GM18861 (cell line): Measurements from ENCODE around the gene CMYA5.

Source experiments
- ATAC-seq: cut with Tn5 transposase; IDR thresholded peaks from one replicate; pipeline ENCODE4 v1.9.1; 2021; ENCODE audit not compliant: unreplicated experiment

CMYA5 gene

GRCh38 chr5:79834098-79834753 is 144.6 kb downstream of the CMYA5 start:
- ATAC-seq, result no peak

GRCh38 chr5:79834754-79835714 is 145.4 kb downstream of the CMYA5 start:
- no peak for ATAC-seq

GRCh38 chr5:79837761-79838551 is 148.3 kb downstream of the CMYA5 start:
- ATAC-seq, result no peak

- no peak for ATAC-seq
These were observed 150.7 kb downstream of the CMYA5 start for GRCh38 chr5:79840084-79840990.

- ATAC-seq, result no peak
These were observed 151.5 kb downstream of the CMYA5 start for GRCh38 chr5:79841172-79841571.

- no peak for ATAC-seq
These were observed 152.6 kb downstream of the CMYA5 start for GRCh38 chr5:79842006-79842881.

- ATAC-seq, result no peak
These were observed 153.4 kb downstream of the CMYA5 start for GRCh38 chr5:79842991-79843390.

GRCh38 chr5:79843450-79844388 is 154.1 kb downstream of the CMYA5 start:
- no peak for ATAC-seq

GRCh38 chr5:79844571-79844970 is 154.9 kb downstream of the CMYA5 start:
- ATAC-seq, result no peak

GRCh38 chr5:79845448-79846197 is 156.0 kb downstream of the CMYA5 start:
- no peak for ATAC-seq

- ATAC-seq, result no peak
These were observed 156.5 kb downstream of the CMYA5 start for GRCh38 chr5:79846198-79846521.

- no peak for ATAC-seq
These were observed 157.9 kb downstream of the CMYA5 start for GRCh38 chr5:79847561-79847960.

GRCh38 chr5:79849061-79849460 is 159.4 kb downstream of the CMYA5 start:
- ATAC-seq, result no peak
